HG03565 (cell line): Measurements from ENCODE around the gene MYO5B.

ENCODE experiments used
- ATAC-seq: cut with Tn5 transposase; IDR thresholded peaks from one replicate; pipeline ENCODE4 v1.9.1; 2021; ENCODE audit warnings: mild to moderate bottlenecking, moderate library complexity; ENCODE audit not compliant: unreplicated experiment

The MYO5B gene

DNA sequence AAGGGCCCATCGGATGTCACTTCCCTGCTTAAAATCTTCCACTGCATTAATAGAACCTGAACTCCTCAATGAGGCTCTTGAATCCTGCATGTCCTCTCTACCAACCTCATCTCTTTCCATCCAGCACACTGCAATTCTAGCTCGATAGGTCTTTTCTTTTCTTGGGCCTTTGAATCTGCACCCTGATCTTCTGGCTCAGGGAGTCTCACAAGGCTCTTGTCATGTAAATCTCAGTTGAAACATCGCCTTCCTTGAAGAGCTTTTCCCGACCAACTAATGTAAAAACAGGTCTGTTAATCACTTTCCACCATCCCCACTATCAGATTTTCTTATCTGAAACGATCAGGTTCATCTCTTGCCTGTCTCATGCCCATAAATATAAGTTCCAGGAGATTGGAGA, 120.5 kb downstream of the MYO5B start:
- ATAC-seq = no peak

DNA sequence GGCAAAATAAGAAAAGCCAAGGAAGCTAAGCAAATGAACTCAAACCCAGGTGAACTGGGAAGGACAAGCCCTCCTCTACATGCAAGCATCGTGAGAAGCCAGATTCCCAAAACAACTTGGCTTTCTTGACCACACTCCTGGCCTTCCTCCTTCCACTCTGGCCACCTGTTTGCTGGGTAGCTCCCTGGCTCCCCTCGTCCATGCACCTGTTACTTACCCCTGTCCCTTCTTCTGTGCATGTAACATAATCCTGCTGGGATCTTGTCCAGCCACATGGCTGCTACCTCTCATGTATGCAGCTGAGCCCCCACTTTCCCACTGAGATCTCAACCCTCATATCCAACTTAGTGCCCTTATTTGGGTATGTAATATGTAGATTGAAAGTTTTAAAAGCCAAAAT, 121.6 kb downstream of the MYO5B start:
- ATAC-seq = no peak

DNA sequence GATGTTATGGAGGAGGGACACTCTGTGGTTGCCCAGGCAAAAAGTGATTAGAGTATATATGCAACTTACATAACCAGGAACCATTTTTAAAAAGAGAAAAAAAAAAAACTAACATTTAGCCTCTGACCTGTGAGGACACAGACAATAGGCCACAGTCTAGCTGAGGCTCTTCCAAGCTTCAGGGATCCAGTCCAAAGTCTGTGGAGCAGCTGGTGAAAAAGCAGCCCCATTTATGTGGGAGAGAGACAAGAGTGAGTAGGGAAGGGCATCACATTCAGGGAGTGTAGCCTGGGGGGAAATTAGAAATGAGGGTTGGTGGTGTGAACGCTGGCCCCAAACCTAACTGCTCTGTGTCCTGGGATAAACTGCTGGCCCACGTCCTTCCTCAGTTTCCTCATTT, 122.8 kb downstream of the MYO5B start:
- no peak for ATAC-seq

DNA sequence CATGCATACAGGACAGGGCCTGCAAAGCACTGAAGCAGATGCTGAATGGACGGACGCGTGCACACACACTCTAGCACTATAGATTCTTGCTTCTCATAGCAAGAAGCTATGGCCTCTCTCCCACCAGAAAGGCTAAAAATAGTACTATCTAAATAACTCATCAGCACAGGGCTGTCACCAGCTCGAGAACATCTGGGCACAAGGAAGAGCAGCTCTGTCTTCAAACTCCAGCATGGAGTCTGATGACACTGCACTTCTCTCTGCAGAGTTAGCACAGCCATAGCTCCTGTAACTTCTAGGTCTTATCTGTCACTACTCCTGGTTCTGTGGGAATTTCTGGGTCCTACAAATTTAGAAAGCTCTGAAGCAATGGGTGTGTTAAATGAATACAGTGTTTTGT, 123.5 kb downstream of the MYO5B start:
- no peak for ATAC-seq

DNA sequence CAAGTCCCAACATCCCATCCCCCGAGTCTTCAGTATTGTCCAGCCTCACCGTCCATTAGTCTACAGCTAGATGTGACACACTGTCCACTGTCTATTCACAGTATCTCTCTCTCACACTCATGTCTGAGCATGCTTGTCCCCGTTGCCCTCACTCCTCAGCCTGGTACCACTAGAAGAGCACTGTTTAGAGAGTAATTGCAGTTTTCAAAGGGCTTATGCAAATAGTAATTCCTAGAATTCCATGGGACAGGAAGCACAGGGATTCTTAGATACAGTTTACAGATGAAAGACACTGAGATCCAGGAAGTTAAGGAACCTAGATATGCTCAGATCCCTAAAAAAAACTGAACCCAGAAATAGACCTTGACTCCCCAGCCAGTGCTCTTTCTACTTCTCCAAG, 125.5 kb downstream of the MYO5B start:
- ATAC-seq = no peak

DNA sequence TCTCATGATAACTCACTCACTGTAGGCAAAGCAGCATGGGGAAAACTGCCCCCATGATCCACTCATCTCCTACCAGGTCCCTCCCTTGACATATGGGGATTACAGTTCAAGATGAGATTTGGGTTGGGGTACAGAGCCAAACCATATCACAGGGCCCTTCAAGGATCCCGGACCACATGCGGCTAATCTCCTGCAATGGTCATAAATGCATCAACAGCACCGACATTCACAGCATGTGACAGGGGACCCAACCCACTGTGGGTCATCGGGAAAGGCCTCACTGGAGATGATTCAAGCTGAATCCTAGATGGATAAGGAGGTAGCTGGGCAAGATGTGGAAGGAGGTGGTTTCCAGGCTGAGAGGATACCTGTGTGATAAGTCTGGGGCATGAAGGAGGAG, 129.4 kb downstream of the MYO5B start:
- no peak for ATAC-seq

DNA sequence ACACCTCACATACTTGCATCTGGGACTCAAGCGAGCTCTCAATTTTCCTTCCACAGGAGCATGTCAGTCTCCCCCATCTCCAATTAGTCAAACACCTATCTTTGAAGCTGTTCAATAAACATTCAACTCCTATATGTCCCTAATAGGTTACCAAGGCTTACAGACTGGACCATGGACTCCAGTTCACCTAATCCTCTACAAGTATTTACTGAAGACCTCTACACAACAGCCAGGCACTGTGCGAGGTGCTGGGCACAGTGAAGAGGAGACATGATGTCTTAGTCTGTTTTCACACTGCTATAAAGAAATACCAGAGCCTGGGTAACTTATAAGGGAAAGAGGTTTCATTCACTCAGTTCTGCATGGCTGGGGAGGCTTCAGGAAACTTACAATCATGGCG, 129.9 kb downstream of the MYO5B start:
- ATAC-seq = no peak

DNA sequence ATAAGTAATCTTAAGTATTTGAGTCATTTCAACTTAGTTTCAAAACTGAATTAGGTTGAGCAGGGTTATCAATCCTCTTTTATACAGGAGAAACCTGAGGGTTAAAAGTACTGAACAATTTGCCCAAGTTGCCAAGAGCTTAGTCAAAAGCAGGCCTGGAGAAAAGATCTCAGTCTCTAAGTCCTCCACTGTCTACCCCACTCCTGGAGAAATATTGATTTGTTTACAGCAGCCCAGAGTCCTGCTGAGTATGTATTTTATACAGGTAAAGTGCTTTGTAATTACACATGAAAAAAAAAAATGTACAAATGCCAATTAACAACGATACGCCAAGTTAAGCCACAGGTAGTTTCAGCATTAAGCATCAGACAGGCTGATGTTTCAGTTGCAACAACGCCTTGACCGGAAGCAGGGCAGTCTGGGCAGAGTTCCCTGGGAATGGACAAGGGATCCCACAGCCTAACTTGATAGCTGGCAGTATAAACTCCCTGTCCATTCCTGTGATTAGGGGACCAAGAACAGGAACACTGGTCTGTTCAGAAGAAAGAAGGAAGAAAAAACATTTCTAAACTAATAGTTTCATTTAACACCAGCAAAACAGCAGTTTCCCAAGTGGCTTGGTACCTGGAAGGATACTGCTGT, 132.9 kb downstream of the MYO5B start:
- ATAC-seq = no peak

DNA sequence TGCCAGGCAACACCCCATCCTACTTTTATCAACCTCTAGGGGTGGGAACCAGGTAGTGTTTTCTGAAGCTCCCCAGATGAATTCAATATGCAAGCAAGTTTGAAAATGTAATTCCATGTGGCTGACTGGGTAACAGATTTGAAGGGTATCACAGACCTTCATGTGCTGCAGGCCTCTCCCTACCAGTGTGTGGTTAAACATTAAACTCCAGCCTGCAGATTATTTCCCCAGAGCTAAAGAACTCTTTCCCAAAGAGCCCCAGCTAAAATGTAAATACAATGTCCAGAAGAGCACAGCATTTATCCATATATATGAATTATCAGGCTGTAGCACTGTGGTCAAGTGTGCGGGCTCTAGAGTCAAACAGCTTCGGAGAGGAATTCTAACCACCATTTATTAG, 134.1 kb downstream of the MYO5B start:
- no peak for ATAC-seq

DNA sequence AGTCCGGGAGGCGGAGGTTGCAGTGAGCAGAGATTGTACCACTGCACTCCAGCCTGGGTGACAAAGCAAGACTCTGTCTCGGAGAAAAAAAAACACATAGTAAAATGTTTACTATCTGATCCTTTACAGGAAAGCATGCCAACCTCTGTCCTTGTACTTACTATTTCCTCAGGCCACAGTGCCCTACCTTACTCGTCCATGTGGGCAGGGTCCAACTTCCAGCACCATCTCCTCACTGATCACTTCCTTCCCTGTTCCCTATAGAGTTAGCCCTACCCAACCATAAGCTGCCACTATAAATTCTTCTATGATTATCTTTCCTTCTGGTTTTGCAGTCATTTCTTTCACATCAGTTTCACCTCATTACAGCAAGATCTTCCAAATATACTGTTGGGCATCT, 136.2 kb downstream of the MYO5B start:
- no peak for ATAC-seq

DNA sequence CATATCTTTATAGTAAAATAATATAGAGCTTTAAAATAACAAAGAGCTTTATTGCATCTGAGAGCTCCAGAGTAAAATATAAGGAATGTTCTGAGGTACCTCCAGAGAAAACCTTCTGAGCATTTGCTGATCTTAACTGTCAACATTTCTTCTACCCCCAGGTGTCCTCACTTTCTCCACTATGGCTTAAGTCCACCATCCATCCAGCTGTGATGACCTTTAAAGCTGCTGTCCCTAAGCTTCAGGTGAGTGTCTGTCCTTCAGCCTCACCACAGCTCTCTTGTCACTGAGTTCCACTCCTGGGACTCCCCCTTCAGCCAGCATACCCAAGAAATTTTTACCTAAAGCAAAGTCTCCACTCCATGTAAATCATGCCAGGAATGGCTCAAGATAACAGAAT, 137.9 kb downstream of the MYO5B start:
- ATAC-seq = no peak

DNA sequence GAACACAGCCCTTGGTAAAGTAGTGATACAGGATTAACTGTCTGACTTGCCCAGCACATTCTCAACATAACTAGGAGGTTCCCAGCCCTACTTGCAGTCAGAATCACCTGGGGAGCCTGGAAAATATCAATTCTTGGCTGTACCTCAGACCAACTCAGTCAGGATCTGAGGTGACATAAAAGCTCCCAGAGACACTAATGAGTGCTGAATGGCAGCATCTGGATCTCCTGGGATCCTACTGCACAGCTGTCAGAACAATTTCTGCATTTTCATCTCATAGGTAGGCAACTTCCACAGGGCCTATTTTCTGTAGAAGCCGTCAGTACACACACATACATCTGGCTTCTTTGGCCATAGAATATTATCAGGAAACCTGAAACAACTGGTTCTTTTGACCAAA, 138.8 kb downstream of the MYO5B start:
- ATAC-seq = no peak

DNA sequence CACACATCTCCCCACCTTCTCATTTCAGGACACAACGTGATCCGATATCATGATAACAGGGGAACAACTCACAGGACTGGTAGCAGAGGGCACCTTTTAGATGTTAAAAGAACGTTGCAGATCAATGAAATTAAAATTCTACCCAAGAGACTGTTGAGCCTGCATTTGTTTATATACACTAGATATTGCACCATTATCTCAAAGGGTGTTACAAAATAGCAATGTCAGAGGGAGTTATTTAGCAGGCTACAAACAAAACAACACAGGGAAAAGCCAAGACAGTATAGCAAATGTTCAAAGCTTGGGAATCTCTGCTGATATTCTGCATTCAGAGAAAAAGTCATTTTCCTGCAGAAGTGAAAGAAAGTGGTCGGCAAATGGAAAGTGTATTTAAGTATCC, 139.5 kb downstream of the MYO5B start:
- no peak for ATAC-seq

DNA sequence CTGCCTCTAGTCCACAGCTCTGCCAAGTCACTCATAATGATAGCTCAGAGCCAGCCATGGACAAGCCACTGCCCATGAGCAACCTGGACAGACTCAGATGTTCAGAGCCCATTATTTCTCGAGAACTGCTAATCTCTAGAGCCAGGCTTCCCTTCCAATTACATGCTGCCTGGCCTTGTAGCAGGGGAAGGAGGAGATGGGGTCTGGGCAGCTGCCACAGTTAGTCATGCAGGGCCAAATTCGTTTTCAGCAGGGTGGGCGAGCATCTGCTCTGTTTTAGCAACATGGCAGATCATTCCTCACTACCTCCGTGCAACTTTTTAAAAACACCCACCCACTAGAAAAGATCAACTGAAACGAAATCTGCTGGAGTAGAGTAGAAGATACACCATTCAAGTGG, 141.8 kb downstream of the MYO5B start:
- no peak for ATAC-seq

DNA sequence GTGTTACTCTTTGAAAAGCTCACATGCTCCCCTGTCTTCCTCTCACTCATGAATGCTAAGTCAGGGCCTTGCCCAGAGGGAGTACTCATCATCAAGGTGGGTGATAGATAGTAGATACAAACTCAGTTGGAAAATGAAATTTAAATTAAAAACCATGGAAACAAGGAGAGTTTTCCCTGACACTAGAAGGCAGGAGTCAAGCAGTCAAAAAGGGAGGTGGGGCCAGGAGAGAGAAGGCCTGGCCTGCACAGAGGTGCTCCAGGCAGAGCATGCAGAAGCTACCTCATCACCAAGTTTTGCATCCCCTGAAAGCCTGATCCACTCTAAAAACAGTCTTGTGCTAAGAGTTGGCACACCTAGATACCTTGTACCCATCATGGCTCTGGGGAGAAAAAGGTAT, 143.7 kb downstream of the MYO5B start:
- no peak for ATAC-seq

DNA sequence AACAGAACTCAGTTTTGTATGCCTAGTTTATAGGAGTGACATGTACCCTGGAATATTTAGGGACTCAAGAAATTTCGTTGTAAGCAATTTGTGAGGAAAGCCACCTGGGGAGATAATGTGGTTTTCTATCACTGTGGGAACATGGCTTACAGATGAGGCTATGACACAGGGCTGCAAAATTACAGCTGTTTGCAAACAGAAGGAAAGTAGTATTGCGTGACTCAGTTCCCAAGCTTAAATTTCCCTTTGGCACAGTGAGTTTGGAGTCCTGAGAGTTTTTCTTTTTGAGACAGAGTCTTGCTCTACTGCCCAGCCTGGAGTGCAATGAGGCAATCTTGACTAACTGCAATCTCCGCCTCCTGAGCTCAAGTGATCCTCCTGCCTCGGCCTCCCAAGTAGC, 149.8 kb downstream of the MYO5B start:
- no peak for ATAC-seq

DNA sequence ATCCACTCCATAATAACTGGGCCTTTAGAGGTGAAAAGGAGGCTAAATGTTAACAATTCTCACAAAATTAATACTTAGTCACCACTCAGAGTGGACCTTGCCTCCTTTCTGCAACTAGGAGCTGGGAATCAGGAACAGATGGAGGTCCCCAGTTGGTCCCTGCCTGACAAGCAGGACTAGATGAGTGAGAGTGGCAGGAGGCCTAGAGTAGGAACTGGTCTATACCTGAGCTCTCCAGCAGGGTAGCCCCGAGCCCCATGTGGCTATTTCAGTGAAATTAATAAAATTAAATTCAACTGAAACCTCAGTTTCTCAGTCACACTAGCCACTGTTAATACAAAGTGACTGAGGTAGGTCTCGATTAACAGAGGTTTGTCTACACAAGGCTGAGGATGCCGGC, 150.5 kb downstream of the MYO5B start:
- ATAC-seq = no peak

DNA sequence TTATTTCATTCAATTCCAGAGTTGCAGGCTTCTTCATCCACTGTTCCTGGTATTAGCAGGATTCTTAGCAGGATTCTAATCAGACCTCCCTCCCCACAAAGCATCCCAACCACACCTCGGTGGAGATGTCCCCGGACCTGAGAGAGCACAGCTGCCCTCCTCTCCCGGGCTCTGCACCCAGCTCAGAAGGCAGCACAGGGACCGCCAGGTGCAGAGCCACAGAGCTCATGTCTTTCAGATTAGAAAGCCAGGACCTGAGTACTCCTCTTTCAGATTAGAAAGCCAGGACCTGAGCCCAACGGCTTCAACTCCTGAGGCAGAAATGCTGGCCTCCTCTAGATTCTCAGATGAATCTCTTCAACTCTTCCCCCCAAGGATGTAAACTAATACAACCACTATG, 152.3 kb downstream of the MYO5B start:
- ATAC-seq = no peak

DNA sequence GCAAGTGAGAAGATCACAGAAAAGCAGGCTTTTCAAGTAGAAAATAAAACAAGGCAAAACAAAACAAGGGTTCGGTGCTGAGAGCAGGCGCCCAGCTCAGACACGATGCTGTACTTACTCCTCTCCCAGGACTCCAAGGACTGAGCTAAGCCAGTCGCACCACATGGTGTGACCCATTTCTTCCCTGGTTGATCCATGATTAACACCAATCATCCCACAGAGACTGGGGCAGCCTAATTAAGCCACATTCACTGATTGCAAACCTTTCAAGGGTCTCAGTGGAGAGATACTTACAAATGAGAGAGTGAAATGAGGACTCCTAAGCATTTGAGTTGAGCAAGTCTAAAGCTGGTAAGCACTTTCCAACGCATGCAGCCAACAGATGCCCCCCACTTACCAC, 155.2 kb downstream of the MYO5B start:
- no peak for ATAC-seq

DNA sequence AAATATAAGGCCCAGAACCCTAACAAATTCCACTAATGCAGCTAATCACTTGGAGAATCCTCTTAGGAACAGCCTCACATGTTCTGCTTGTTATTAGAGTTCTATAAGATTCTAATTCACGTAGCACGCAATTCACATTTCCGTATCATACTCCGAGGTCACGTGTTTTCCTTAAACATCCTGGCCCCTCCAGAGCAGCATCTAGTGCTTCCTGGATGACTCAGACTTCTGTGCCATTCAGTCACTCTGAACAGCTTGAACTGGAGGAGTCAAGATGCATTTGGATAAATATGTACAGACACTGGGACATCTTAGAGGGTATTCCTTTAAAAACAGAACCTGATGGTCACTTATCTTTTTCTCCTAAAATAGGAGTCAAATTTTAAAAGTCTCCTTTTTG, 156.5 kb downstream of the MYO5B start:
- ATAC-seq = no peak

DNA sequence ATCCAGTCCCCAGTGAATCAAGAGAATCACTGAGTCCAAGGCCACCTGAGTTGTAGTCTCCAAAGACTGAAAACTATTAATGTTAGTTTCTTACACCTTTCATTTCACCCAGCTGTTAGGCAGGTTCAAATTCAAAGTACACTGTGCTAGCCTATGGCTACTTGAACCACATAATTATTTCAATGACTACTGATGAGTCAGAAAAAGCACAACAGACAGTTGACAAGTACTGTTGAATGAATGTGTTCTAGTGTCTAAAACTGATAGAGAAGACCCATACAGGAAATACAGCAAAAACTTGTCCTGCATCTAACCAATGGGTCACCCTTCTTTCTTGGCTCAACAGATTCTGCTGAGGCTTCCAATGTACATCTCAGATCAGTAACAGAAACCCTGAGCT, 160.9 kb downstream of the MYO5B start:
- ATAC-seq = no peak

DNA sequence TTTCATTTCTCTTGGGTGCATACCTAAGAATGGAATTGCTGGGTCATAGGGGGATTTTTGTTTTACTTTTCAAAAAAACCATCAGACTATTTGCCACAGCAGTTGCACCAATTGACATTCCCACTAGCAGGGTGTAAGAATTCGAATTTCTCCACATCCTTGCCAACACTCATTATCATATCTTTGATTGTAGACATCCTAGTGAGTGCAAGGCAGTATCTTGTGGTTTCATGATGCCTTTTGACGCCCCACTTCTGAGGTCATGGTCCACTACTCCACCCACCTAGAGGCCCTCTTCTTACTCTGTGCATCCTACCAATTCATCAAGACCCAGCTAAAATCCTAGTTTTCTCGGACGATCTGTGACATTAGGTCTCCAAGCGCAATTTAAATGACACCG, 161.9 kb downstream of the MYO5B start:
- ATAC-seq = no peak

DNA sequence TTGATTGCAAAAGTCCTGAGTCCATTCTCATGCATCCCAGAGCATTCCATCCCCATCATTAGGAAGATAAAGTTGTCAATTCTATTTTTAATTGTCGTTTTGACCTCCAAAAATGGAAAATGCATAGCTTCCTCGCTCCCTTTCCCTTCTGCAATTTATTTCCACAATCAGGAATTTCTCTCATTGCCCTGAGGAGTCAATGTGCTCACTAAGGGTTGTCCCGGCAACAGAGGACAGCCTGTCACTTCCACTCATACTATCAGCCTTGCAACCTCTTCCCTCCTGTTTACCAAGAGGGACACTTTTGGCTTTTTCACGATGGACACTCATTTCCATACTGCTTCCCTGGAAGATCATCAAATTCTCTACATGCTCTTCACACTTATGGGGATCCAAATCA, 164.8 kb downstream of the MYO5B start:
- ATAC-seq = no peak

DNA sequence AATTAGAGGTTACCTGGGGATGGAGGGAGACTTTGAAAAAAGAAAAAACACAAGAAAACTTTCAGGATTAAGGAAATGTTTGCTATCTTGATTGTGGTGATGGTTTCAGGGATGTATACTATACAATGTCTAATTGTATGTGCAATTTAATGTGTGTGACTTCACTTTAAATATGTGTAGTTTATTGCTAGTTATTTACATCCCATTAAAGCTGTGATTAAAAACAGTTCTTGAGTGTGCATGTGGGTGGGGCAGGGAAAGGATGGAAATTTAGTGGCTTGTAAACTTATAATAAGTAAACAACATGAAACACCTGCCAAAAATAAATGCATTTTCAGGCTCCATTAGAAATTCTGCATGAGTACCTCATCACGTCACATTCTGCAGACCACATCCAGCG, 167.0 kb downstream of the MYO5B start:
- no peak for ATAC-seq
